ENCODE data around the gene SLC5A9. TPM values are rescaled to one million over a fixed set of nuclear protein-coding genes. Genes with fewer than 3 reads are reported as not detected.

The SLC5A9 gene
- total and polyA plus RNA-seq, 9 donors = 0.01 to 1.4 (median 0.69) TPM; not detected in 4

DNA sequence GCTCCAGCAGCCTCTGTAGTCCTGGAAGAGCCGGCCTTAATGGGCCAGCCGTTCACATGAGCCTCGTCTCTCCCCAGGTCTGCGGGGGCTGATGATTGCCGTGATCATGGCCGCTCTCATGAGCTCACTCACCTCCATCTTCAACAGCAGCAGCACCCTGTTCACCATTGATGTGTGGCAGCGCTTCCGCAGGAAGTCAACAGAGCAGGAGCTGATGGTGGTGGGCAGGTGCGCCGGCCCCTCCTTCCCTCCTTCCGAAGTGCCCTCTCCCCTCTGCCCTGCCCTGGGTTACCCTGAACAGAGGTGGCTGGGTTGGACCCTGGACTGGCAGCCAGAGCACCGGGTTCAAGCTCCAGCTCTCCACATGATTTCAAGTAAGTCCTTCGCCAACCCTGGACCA is 13.1 kb downstream of the SLC5A9 start:
- no peaks in the 10 kb centered on the region for H3K36me3 ChIP-seq
- 87 to 94% (median 90%) methylated on average over 13 of the region's 13 CpGs for WGBS, 3 donors
- no peak overlapping the region for H3K4me3 ChIP-seq
- H3K4me1 ChIP-seq (ENCODE audit: insufficient read depth) = no peaks in the 10 kb centered on the region
- no peaks in the 10 kb centered on the region for H3K27me3 ChIP-seq
- no peaks in the 10 kb centered on the region for H3K9me3 ChIP-seq
- no peak for DNase-seq
- TF ChIP-seq, protein P1, sequence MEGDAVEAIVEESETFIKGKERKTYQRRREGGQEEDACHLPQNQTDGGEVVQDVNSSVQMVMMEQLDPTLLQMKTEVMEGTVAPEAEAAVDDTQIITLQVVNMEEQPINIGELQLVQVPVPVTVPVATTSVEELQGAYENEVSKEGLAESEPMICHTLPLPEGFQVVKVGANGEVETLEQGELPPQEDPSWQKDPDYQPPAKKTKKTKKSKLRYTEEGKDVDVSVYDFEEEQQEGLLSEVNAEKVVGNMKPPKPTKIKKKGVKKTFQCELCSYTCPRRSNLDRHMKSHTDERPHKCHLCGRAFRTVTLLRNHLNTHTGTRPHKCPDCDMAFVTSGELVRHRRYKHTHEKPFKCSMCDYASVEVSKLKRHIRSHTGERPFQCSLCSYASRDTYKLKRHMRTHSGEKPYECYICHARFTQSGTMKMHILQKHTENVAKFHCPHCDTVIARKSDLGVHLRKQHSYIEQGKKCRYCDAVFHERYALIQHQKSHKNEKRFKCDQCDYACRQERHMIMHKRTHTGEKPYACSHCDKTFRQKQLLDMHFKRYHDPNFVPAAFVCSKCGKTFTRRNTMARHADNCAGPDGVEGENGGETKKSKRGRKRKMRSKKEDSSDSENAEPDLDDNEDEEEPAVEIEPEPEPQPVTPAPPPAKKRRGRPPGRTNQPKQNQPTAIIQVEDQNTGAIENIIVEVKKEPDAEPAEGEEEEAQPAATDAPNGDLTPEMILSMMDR (IDR thresholded peaks at IDR 0.05) = no peak
- H3K27ac ChIP-seq = no peak overlapping the region
- intact Hi-C loops (cut with DNase I) = no loop called here

DNA sequence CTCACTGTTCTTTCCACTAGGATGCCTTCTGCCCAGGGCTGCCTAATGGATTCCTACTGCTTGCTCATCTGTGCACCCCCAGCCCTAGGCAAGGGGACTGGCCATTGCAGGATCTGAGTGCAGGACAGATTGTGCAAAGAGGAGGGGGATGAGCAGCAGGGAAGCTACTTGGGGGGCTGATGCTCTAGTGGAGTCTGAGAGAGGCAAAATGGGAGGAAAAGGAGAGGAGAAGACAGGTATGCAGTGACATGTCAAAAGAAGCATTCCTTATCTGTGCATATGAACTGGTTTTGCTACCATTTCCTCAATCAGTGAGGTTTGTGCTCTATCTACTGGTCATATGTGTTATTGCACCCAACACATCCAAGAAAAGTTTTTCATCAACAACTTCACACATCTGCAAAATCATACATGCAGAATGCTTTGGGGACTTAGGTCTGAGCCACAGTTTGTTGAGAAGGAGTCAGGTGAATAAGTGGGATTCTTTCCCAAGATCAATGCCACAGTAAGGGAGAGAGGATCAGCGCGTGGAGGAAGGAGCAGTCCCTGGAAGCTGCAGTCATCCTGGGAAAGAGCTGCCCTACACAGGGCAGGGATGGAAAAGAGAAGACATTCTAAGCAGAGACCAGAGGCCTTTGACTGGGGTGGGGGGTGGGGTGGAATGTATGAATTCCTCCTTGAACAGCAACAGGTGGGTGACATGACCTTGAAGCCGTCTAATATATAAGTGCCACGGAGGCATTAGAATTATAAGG is 14.4 kb downstream of the SLC5A9 start:
- Histone ChIP-seq H3K36me3 (no peaks in the 10 kb centered on the region), H3K4me1 (ENCODE audit: insufficient read depth) (no peaks in the 10 kb centered on the region), H3K27ac (no peak overlapping the region), H3K27me3 (no peaks in the 10 kb centered on the region), H3K4me3 (no peak overlapping the region), H3K9me3 (no peaks in the 10 kb centered on the region)
- WGBS, 3 donors = 52 to 65% (median 62%) methylated on average over 4 of the region's 4 CpGs
- DNase-seq = no peak
- TF ChIP-seq EP300 (IDR thresholded peaks at IDR 0.05) = no peak
- TF ChIP-seq, protein P1 (IDR thresholded peaks at IDR 0.05) = peak in 1 of 3 donors; percentile 20
- intact Hi-C loops (cut with DNase I) = no loop called here

DNA sequence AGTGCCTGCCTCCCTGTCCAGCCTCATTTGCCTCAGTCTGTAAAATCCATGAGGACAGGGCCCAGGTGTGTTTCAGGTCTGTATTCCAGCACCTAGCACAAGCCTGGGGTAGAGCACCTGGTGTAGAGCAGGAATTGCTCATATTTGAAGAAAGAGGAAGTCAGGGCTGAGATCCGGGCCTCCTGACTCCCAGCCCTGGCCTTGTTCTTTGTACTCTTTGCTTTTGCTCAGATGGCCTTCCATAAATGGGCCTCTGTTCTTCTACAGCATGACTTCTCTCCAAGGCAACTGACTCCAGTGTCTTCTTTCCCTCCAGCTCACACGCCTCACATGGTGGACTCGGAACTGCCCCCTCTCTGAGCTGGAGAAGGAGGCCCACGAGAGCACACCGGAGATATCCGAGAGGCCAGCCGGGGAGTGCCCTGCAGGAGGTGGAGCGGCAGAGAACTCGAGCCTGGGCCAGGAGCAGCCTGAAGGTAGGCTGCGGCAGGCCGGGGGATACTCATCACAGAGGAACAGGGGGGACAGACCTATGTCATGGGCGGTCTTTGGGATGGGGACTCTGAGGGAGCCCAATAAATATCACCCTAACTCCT is 19.7 kb downstream of the SLC5A9 start:
- H3K27ac ChIP-seq = no peak overlapping the region
- TF ChIP-seq, protein P1 (IDR thresholded peaks at IDR 0.05) = no peak
- TF ChIP-seq EP300 (IDR thresholded peaks at IDR 0.05) (no peak), POLR2A (IDR thresholded peaks at IDR 0.05) (no peak)
- no peaks in the 10 kb centered on the region for H3K4me1 ChIP-seq (ENCODE audit: insufficient read depth)
- H3K36me3 ChIP-seq = no peaks in the 10 kb centered on the region
- H3K9me3 ChIP-seq = no peaks in the 10 kb centered on the region
- H3K27me3 ChIP-seq = no peaks in the 10 kb centered on the region
- H3K4me3 ChIP-seq = no peak overlapping the region
- no peak for DNase-seq
- WGBS, 3 donors = 88 to 92% (median 91%) methylated on average over 12 of the region's 12 CpGs
- intact Hi-C loops (cut with DNase I) = no loop called here

DNA sequence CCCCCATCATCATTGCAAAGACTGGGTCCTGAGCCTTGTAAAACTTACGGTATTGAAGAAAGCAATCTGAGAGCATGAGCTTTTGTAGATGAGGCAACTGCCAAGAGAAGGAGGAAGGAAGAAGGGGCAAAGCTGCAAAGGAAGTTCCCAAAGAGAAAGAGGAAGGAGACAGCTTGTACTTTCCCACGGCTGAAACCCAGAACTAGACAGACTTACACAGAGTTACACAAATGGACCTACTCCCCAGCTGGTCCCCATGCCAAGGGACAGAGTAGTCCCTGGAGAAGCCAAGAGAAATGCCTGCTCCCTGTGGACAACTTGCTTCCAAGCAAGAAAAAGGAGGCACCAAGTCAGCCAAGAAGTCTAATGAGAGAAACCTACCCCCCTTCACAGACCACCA is 22.6 kb downstream of the SLC5A9 start:
- H3K4me3 ChIP-seq = no peak overlapping the region
- intact Hi-C loops (cut with DNase I) = no loop called here
- WGBS, 3 donors = 56 to 67% (median 64%) methylated on average over 2 of the region's 2 CpGs
- no peaks in the 10 kb centered on the region for H3K36me3 ChIP-seq
- no peaks in the 10 kb centered on the region for H3K27me3 ChIP-seq
- H3K27ac ChIP-seq = no peak overlapping the region
- no peaks in the 10 kb centered on the region for H3K4me1 ChIP-seq (ENCODE audit: insufficient read depth)
- DNase-seq = no peak
- H3K9me3 ChIP-seq = no peaks in the 10 kb centered on the region
- TF ChIP-seq, protein P1 (IDR thresholded peaks at IDR 0.05) = no peak
- no peak for TF ChIP-seq POLR2A (IDR thresholded peaks at IDR 0.05)
- TF ChIP-seq EP300 (IDR thresholded peaks at IDR 0.05) = no peak
